Right atrium auricular region (tissue), 2 donors: ENCODE results near the gene TSSK2. TPM values are rescaled to one million over a fixed set of nuclear protein-coding genes. Genes with fewer than 3 reads are reported as not detected.

ENCODE experiments used
- DNase-seq: peaks from one replicate; pipeline ENCODE4 v3.0.0-alpha.2; 2019; ENCODE audit warnings: low spot score
- H3K27ac ChIP-seq, 2 donors: fragments of 200-600 bp; sonication (generic); 1 replicate in 1 of 2; 2 replicates in 1 of 2; pipeline ENCODE4 v1.5.1; 2016 to 2019
- H3K27me3 ChIP-seq, 2 donors: fragments of 200-600 bp; sonication (generic); one replicate each; pipeline versions ENCODE4 v1.5.1 to v1.6.0; 2017 to 2019
- H3K36me3 ChIP-seq: fragments of 200-600 bp; sonication (generic); one replicate; pipeline ENCODE4 v1.5.1; 2016
- H3K4me1 ChIP-seq, 2 donors: fragments of 200-600 bp; sonication (generic); one replicate each; pipeline versions ENCODE4 v1.5.1 to v1.6.0; 2017 to 2019
- H3K4me3 ChIP-seq, 2 donors: fragments of 200-600 bp; sonication (generic); 1 replicate in 1 of 2; 2 replicates in 1 of 2; pipeline ENCODE4 v1.5.1; 2017 to 2019; ENCODE audit warnings: mild to moderate bottlenecking in 1 of 2, moderate library complexity in 1 of 2
- H3K9me3 ChIP-seq, 2 donors: fragments of 200-600 bp; sonication (generic); one replicate each; pipeline ENCODE4 v1.5.1; 2019
- CTCF ChIP-seq, 2 donors: fragments of 200-600 bp; sonication (generic); IDR thresholded peaks; one replicate each; pipeline ENCODE4 v1.5.1; 2019; ENCODE audit warnings: antibody characterized with exemption in 2 of 2
- total RNA-seq, 2 donors: library from RNA; depleted of rRNA; stranded (reverse); fragments of >200 nt; gene quantifications; one replicate each; pipeline ENCODE4 v1.1.0, GENCODE V29; 2016

The TSSK2 gene
- total RNA-seq, 2 donors from 2014 or later = not detected

- Histone ChIP-seq H3K4me1 (peaks cover 0 to 41% of the 10 kb centered on the region in 2 donors), H3K27me3 (no peaks in the 10 kb centered on the region), H3K36me3 (no peaks in the 10 kb centered on the region), H3K4me3 (no peak overlapping the region), H3K9me3 (no peaks in the 10 kb centered on the region), H3K27ac (no peak overlapping the region)
- no peak for TF ChIP-seq CTCF (IDR thresholded peaks at IDR 0.05)
- DNase-seq = no peak
Observed at GRCh38 chr22:19180234-19180633, 49.1 kb downstream of the TSSK2 start.

- H3K4me3 ChIP-seq = no peak overlapping the region
- no peaks in the 10 kb centered on the region for H3K27me3 ChIP-seq
- DNase-seq = no peak
- no peak overlapping the region for H3K27ac ChIP-seq
- H3K36me3 ChIP-seq = no peaks in the 10 kb centered on the region
- H3K4me1 ChIP-seq = peaks cover 0 to 37% of the 10 kb centered on the region in 2 donors
- H3K9me3 ChIP-seq = no peaks in the 10 kb centered on the region
- TF ChIP-seq CTCF (IDR thresholded peaks at IDR 0.05) = no peak
Observed at GRCh38 chr22:19180740-19181410, 49.8 kb downstream of the TSSK2 start.

DNA sequence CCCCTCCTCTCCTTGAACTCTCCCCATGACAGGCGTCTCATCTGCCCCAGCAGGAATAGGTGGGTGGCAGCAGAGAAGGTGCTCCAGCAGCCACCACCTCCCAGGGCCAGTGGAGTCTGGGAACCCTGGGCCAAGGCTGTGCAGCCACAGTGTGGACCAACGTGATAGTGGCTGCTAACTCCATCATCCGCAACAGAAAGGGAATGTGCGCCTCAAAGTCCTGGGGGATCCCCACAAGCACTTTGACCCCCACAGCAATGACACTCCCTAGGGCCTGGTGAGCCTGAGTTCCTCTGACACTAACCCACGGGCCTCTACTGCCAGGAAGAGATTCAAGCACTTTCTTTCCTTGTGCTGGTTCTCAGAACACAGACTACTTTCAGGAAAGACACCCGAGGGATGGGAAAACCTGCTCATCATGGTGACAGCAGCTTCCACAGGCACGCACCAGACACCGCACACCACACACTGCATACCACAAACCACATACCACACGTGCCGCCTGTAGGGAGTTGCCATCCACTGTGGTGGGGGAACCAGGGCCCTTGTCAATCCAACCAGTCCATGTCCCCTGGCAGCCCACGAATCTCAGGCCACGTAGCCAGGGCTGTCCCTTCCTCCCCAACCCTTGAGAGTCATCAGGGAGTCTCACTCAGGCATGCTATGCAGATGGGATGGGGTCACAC lies 50.8 kb downstream of the TSSK2 start:
- no peaks in the 10 kb centered on the region for H3K27me3 ChIP-seq
- no peak for TF ChIP-seq CTCF (IDR thresholded peaks at IDR 0.05)
- H3K9me3 ChIP-seq = no peaks in the 10 kb centered on the region
- no peak overlapping the region for H3K4me3 ChIP-seq
- H3K36me3 ChIP-seq = peaks cover under 1% of the 10 kb centered on the region
- DNase-seq = no peak
- H3K27ac ChIP-seq = no peak overlapping the region
- H3K4me1 ChIP-seq = peaks cover 0 to 26% of the 10 kb centered on the region in 2 donors

Other genes starting within 250 kb of the TSSK2 start
- gene DGCR6, start 225.0 kb upstream of the TSSK2 start, total RNA-seq = 10 to 100 TPM in 1 of 2 donors, 1 to 10 TPM in 1; 2.9 to 17.5 TPM
- 1 to 10 TPM; 1.7 to 8.0 TPM for gene PRODH, start 195.0 kb upstream of the TSSK2 start, total RNA-seq
- 10 to 100 TPM; 32.8 to 48.1 TPM for gene DGCR2, start 8.9 kb upstream of the TSSK2 start, total RNA-seq
- 10 to 100 TPM in 1 of 2 donors, 1 to 10 TPM in 1; 8.5 to 12.0 TPM for gene ESS2, start 13.3 kb downstream of the TSSK2 start, total RNA-seq
- gene GSC2, start 19.0 kb downstream of the TSSK2 start, total RNA-seq = not detected
- gene SLC25A1, start 47.4 kb downstream of the TSSK2 start, total RNA-seq = 10 to 100 TPM; 12.7 to 27.6 TPM
- gene CLTCL1, start 160.4 kb downstream of the TSSK2 start, total RNA-seq = 10 to 100 TPM; 19.1 to 29.7 TPM